NT2/D1 (cell line): ENCODE measurements around the gene TMEM132E.

Source experiments
- DNase-seq: peaks from one replicate; pipeline ENCODE4 v3.0.0-alpha.2; 2011; ENCODE audit warnings: low read depth, low spot score
- H3K27me3 ChIP-seq: 2 replicates; pipeline ENCODE4 v1.6.0; 2011; ENCODE audit warnings: mild to moderate bottlenecking; ENCODE audit not compliant: insufficient read length, insufficient read depth
- H3K36me3 ChIP-seq: 2 replicates; pipeline ENCODE4 v1.6.1; 2011; ENCODE audit warnings: mild to moderate bottlenecking, low read length, mixed read lengths; ENCODE audit not compliant: insufficient read depth, insufficient read length
- H3K4me1 ChIP-seq: 2 replicates; pipeline ENCODE4 v1.5.1; 2011; ENCODE audit not compliant: insufficient read depth, insufficient read length
- H3K4me3 ChIP-seq: 2 replicates; pipeline ENCODE4 v1.5.1; 2011; ENCODE audit warnings: low read depth; ENCODE audit not compliant: insufficient read length
- H3K9ac ChIP-seq: 2 replicates; pipeline ENCODE4 v1.6.0; 2011; ENCODE audit warnings: low read depth; ENCODE audit not compliant: insufficient read length
- H3K9me3 ChIP-seq: 2 replicates; pipeline ENCODE4 v1.5.1; 2011; ENCODE audit warnings: mild to moderate bottlenecking, low read length; ENCODE audit not compliant: insufficient read depth
- SUZ12 ChIP-seq: IDR thresholded peaks from 2 replicates; pipeline ENCODE4 v1.6.1; 2011; ENCODE audit not compliant: insufficient read length, insufficient read depth; ENCODE audit errors: extremely low read depth
- YY1 ChIP-seq: IDR thresholded peaks from 2 replicates; pipeline ENCODE4 v1.6.1; 2011; ENCODE audit not compliant: insufficient read length, insufficient read depth
- ZNF274 ChIP-seq: IDR thresholded peaks from 2 replicates; pipeline ENCODE4 v1.6.1; 2011; ENCODE audit warnings: mild to moderate bottlenecking, low read depth, low read length

The TMEM132E gene

GRCh38 chr17:34654276-34654880 lies 75.0 kb downstream of the TMEM132E start:
- TF ChIP-seq SUZ12 = no peak
- no peaks in the 10 kb centered on the region for H3K27me3 ChIP-seq
- DNase-seq = no peak
- H3K9ac ChIP-seq = no peak overlapping the region
- H3K4me1 ChIP-seq = no peaks in the 10 kb centered on the region
- no peaks in the 10 kb centered on the region for H3K9me3 ChIP-seq
- no peak overlapping the region for H3K4me3 ChIP-seq
- H3K36me3 ChIP-seq = no peaks in the 10 kb centered on the region

DNA sequence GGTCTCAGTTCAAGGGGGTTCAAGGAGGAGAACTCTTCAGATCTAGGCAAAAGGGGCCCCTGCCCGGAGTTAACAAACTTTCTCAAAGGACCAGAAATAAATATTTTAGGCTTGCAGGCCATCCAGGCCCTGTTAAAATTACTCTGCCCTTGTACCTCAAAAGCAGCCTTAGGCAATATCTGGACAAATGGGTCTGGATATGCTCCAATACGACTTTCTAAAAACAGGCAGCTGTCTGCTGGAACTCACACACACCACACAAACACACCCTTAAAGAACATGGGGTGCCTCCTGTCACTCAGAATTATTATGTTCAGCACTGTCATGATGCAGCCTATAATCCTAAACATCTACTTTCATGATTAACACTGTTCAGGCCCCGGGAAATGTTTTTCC lies 75.5 kb downstream of the TMEM132E start:
- H3K4me1 ChIP-seq = no peaks in the 10 kb centered on the region

DNA sequence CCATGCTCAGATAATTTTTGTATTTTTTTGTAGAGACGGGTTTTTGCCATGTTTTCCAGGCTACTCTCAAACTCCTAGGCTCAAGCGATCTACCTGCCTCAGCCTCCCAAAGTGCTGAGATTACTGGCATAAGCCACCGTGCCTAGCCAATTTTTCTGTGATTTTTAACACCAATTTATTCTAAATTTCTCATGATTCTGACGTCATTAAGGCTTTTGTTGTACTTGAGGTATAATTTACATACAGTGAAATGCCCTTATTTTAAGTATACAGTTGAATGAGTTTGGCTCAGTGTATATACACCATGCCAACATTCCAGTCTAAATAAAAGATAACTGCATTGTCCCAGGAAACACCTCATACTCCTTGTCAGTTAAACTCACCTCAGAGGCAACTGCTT lies 77.4 kb downstream of the TMEM132E start:
- H3K27me3 ChIP-seq = no peaks in the 10 kb centered on the region
- H3K4me1 ChIP-seq = no peaks in the 10 kb centered on the region
- TF ChIP-seq YY1 (no peak), ZNF274 (no peak), SUZ12 (no peak)
- no peaks in the 10 kb centered on the region for H3K36me3 ChIP-seq
- no peaks in the 10 kb centered on the region for H3K9me3 ChIP-seq
- no peak for DNase-seq
- no peak overlapping the region for H3K9ac ChIP-seq
- no peak overlapping the region for H3K4me3 ChIP-seq

More for the DNA sequence above, 75.5 kb downstream of the TMEM132E start:
- Histone ChIP-seq H3K9me3 (no peaks in the 10 kb centered on the region), H3K4me3 (no peak overlapping the region), H3K9ac (no peak overlapping the region), H3K27me3 (no peaks in the 10 kb centered on the region), H3K36me3 (no peaks in the 10 kb centered on the region)
- no peak for DNase-seq
- TF ChIP-seq SUZ12 = no peak
- no peak for TF ChIP-seq ZNF274
- TF ChIP-seq YY1 = no peak

GRCh38 chr17:34658811-34659560 lies 79.6 kb downstream of the TMEM132E start:
- TF ChIP-seq YY1 = no peak
- no peak for TF ChIP-seq ZNF274
- no peak for TF ChIP-seq SUZ12
- H3K4me3 ChIP-seq = no peak overlapping the region

GRCh38 chr17:34663714-34664113 lies 84.3 kb downstream of the TMEM132E start:
- peaks cover 4% of the 10 kb centered on the region for H3K27me3 ChIP-seq
- H3K4me1 ChIP-seq = peaks cover 3% of the 10 kb centered on the region
- H3K36me3 ChIP-seq = no peaks in the 10 kb centered on the region
- TF ChIP-seq ZNF274 = no peak
- no peak for DNase-seq
- no peak overlapping the region for H3K9ac ChIP-seq
- H3K4me3 ChIP-seq = no peak overlapping the region
- H3K9me3 ChIP-seq = no peaks in the 10 kb centered on the region

More at GRCh38 chr17:34658811-34659560, 79.6 kb downstream of the TMEM132E start:
- H3K36me3 ChIP-seq = no peaks in the 10 kb centered on the region
- DNase-seq = no peak
- H3K9ac ChIP-seq = no peak overlapping the region
- H3K4me1 ChIP-seq = no peaks in the 10 kb centered on the region
- H3K9me3 ChIP-seq = no peaks in the 10 kb centered on the region
- H3K27me3 ChIP-seq = no peaks in the 10 kb centered on the region

DNA sequence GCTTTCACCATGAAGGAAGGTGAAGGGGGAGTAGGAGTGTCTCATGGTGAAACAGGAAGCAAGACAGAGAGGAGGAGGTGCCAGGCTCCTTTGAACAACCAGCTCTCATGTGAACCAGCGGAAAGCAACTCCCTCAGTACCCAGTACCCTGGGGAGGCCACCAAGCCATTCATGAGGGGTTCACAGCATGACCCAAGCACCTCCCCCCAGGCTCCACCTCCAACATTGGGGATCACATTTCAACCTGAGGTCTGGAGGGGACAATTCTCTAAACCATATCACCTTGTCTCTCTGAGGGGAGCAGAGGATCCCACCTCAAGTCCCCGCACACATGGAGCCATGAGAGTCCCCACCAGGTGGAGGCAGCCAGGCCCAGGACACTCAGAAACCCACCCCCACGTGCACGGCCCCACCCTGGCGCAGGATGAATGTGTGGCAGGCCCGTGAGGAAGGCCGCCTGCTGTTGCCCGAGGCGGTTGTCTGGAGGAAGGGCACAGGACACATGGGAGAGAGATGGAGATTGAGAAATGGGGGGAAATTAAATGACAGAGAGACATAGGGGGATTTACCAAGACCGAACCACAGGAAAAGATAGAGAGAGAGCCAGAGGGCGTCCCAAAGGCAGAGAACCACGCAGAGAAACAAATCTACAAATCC lies 85.9 kb downstream of the TMEM132E start:
- H3K9me3 ChIP-seq = no peaks in the 10 kb centered on the region
- H3K9ac ChIP-seq = no peak overlapping the region
- H3K27me3 ChIP-seq = peaks cover 4% of the 10 kb centered on the region
- H3K4me1 ChIP-seq = peaks cover 3% of the 10 kb centered on the region
- H3K4me3 ChIP-seq = no peak overlapping the region
- DNase-seq = no peak
- H3K36me3 ChIP-seq = no peaks in the 10 kb centered on the region
- no peak for TF ChIP-seq YY1
- no peak for TF ChIP-seq SUZ12
- no peak for TF ChIP-seq ZNF274

- Histone ChIP-seq H3K36me3 (no peaks in the 10 kb centered on the region), H3K9ac (peak overlapping the region; percentile 17), H3K27me3 (peaks cover 4% of the 10 kb centered on the region), H3K4me1 (peaks cover 3% of the 10 kb centered on the region), H3K9me3 (no peaks in the 10 kb centered on the region), H3K4me3 (no peak overlapping the region)
- no peak for TF ChIP-seq YY1
- no peak for TF ChIP-seq SUZ12
- TF ChIP-seq ZNF274 = no peak
- DNase-seq = peak; percentile 9
These were observed 86.7 kb downstream of the TMEM132E start for GRCh38 chr17:34665819-34666763.
